Ectodermal cell (in vitro differentiated cells): ENCODE results near the gene CSMD2.

ENCODE experiments used
- H3K27ac ChIP-seq: 2 replicates; pipeline ENCODE4 v1.7.0; 2013; ENCODE audit warnings: mild to moderate bottlenecking, low read depth, low read length; ENCODE audit not compliant: insufficient read depth, poor library complexity, severe bottlenecking
- H3K27me3 ChIP-seq: 2 replicates; pipeline ENCODE4 v1.7.0; 2013; ENCODE audit warnings: mild to moderate bottlenecking, low read length; ENCODE audit not compliant: insufficient read depth, control insufficient read depth, poor library complexity, severe bottlenecking
- H3K36me3 ChIP-seq: one replicate; pipeline ENCODE4 v1.7.0; 2013; ENCODE audit warnings: low read length; ENCODE audit not compliant: control insufficient read depth, insufficient read depth
- H3K4me1 ChIP-seq: one replicate; pipeline ENCODE4 v1.7.0; 2013; ENCODE audit warnings: low read length; ENCODE audit not compliant: control insufficient read depth, insufficient read depth
- H3K4me3 ChIP-seq: 2 replicates; pipeline ENCODE4 v1.7.0; 2013; ENCODE audit warnings: low read depth, low read length, control low read depth; ENCODE audit not compliant: insufficient read depth
- H3K9me3 ChIP-seq: 2 replicates; pipeline ENCODE4 v1.7.0; 2013; ENCODE audit warnings: mild to moderate bottlenecking, low read length, moderate library complexity; ENCODE audit not compliant: control insufficient read depth
- WGBS, 2 experiments: methylation state at CpG; one replicate each; pipeline ENCODE4 v1.1.7; 2013; ENCODE audit warnings: missing lambda C conversion rate in 2 of 2; 5-methylcytosine and 5-hydroxymethylcytosine counted together

The CSMD2 gene

DNA sequence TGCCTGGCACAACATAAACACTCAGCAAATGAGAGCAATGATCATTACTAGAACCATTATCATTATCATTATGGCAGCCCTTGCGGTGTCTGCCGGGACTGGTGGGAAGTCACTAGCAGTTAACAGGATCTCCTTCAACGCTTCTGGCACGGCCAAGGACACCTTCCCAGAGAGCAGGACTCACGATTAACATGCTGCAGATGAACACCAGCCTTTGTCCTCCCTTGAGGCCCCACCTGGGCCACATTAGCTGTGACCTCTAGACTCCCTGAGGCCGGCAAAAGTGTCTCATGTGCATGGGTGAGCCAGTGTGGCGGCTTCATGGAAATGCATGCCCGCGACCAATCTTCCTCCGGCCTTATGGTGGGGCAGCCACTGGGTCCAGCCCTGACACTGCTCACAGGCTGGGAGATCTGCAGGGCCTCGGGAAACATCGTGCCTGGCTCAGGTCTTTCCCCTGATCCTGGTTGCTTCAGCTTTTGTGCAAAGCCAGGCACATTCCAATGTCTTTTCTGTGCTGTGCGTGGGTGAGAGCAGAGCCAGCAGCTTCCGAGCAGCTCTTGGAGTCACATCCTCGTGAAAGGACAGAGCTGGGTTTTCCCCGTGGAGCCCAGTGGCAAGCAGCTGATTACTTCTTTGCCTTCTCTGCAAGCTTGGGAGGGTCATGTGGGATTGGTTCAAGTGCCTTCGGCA lies 193.9 kb downstream of the CSMD2 start:
- Histone ChIP-seq H3K4me1 (peaks cover 22% of the 10 kb centered on the region), H3K27me3 (no peaks in the 10 kb centered on the region), H3K36me3 (no peaks in the 10 kb centered on the region), H3K9me3 (no peaks in the 10 kb centered on the region), H3K4me3 (no peak overlapping the region), H3K27ac (peak overlapping the region; percentile 26)
- WGBS, 2 experiments, result 81 to 84% methylated on average over 17 of the region's 17 CpGs

DNA sequence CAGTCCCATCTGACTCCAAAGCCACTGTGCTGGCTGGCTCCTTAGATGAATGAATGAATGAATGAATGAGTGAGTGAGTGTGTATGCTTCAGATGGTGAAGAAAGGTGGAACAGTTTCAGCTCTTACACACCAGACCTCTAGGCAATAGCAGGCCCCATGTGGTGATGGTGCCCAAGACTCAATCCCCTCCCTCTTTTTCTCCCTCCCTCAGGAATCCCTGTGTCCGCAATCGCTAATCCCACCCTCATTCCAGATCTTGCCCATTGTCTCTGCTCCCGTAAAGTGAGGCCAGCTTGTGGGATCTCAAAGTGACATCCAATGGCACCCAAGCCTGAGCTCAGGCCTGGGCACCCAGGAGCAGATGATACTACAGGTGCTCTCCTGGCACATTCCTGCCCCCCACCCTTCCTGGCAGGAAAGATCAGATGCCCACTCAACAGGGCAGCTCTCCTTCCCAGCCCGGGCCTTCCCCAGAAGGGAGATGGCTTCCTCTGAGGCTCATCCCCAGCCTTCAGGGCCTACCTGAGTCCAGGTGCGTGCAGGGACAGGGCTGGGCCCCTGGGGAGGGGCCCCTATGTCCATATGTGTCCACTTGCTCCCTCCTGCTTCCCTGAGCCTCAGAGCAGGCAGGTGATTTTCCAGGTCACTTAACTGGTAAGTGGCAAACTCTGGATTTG lies 194.7 kb downstream of the CSMD2 start:
- Histone ChIP-seq H3K27ac (no peak overlapping the region), H3K4me3 (no peak overlapping the region), H3K27me3 (no peaks in the 10 kb centered on the region), H3K9me3 (no peaks in the 10 kb centered on the region), H3K4me1 (peaks cover 22% of the 10 kb centered on the region), H3K36me3 (no peaks in the 10 kb centered on the region)
- 61 to 66% methylated on average over 5 of the region's 5 CpGs for WGBS, 2 experiments

DNA sequence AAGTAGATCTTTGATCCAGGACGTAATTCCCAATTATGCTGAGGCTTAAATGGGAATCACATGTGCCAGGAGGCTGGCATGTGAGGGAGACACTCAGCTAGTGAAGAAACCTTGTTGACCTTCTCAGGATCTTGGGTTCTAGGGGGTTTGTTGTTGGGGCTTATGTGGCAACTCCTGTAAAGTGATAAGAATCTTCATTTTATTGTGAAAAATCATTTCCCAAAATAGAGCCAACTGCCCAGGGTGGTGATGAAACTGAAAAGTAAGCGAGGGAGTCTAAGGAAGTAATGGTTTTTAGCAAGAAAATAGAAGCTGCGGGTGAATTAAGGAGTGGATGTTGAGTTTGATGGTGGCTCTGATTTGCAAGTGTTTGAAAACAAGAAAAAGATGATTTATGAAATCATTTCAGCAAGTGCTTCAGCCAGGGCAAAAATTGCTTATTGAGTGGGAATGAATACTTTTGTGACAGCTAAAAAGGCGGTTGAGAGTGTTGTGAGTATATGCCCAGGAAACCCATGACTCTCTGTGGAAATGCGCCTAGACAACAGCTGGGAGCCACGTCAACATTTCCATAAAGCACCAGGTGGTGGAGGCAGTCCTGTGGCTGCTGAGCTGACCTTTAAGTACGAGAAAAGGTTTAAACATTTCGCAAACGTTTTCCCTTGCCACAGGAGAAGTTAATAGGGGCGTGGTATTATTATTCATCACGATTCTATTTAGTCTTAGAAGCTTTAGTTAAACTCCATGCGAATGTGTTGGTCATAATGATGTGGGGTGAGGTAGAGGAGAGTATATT lies 198.5 kb downstream of the CSMD2 start:
- H3K27me3 ChIP-seq, result no peaks in the 10 kb centered on the region
- 85% methylated on average over 12 of the region's 12 CpGs for WGBS, 2 experiments

DNA sequence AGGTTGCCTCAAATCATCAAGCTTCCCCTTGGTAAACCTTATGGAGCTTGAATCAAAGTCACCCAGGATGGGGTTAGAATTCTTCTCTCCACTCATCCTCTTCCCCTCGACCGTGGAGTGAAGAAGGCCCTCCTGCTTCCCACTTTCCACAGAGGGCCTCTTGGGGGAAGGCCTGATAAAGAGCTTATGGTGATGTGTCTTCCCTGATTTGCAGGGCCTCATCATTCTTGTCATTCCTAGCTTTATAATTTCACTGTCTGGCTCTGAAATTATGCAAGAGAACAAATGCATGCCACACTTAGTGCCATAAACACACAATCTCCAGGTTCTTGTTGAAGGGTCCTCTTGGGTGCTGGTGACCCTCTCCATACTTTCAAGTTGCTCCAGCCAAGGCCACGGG lies 199.9 kb downstream of the CSMD2 start:
- no peaks in the 10 kb centered on the region for H3K9me3 ChIP-seq
- 91 to 100% methylated on average over 3 of the region's 3 CpGs for WGBS, 2 experiments
- no peak overlapping the region for H3K4me3 ChIP-seq

More for the DNA sequence above, 198.5 kb downstream of the CSMD2 start:
- H3K4me1 ChIP-seq, result peaks cover 15% of the 10 kb centered on the region
- no peaks in the 10 kb centered on the region for H3K9me3 ChIP-seq
- H3K36me3 ChIP-seq, result no peaks in the 10 kb centered on the region
- no peak overlapping the region for H3K27ac ChIP-seq
- H3K4me3 ChIP-seq, result no peak overlapping the region

DNA sequence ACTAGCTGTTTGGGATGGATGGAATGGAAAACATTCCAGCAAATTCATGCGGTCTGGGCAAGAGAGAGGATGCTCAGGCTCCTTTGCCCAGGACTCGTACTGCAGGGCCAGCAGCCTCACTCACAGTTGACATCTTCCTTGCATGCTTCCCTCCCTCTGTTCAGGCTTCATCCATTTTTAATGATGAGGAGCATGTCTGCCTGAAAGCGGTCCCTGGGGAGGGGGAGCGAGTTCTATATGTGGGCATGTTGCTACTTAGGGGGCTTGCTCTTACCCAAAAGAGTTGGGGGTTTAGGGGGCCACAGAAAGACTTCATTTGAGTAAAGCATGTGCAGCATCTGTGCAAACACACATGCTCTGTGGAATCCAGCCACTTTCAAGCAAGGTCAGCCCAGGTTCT lies 203.0 kb downstream of the CSMD2 start:
- 89 to 93% methylated on average over 4 of the region's 4 CpGs for WGBS, 2 experiments
- Histone ChIP-seq H3K4me1 (no peaks in the 10 kb centered on the region), H3K27ac (no peak overlapping the region), H3K27me3 (no peaks in the 10 kb centered on the region), H3K9me3 (no peaks in the 10 kb centered on the region), H3K4me3 (no peak overlapping the region), H3K36me3 (no peaks in the 10 kb centered on the region)

More for the DNA sequence above, 199.9 kb downstream of the CSMD2 start:
- no peaks in the 10 kb centered on the region for H3K36me3 ChIP-seq
- no peaks in the 10 kb centered on the region for H3K27me3 ChIP-seq
- peaks cover under 1% of the 10 kb centered on the region for H3K4me1 ChIP-seq
- H3K27ac ChIP-seq, result no peak overlapping the region

DNA sequence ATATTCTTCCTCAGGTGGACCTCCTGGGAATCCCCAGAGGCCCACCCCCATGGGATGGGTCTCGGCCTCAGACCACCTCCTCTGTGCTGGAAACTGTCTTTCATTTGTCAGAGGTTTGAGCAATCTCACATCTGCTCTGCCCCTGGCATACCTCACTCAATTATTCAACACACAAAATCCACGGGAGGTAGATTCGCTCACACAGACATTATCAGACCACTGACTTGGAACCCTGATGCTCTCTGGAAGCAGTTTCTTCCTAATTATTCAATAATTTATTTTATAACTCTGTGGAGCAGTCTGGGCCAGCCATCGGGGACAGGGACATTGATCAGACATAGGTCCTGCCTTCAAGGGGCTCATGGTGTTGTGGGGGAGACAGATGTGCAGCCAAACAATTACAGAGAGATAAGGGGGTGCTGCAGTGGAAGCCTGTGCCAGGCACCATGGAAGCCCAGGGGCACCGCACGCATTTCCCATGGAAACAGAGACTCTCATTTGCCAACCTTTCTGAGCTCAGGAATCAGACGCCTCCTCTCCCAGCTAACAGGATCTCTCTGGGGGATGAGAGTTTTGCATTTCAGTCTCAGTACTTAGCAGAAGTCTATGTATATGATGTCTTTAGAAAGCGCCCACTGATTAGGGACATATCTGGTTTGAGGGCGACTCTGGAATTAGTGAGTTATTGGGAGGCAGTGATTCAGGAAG lies 204.7 kb downstream of the CSMD2 start:
- no peak overlapping the region for H3K27ac ChIP-seq
- 96 to 97% methylated on average over 9 of the region's 9 CpGs for WGBS, 2 experiments
- no peak overlapping the region for H3K4me3 ChIP-seq
- no peaks in the 10 kb centered on the region for H3K27me3 ChIP-seq
- H3K4me1 ChIP-seq, result no peaks in the 10 kb centered on the region
- no peaks in the 10 kb centered on the region for H3K36me3 ChIP-seq
- no peaks in the 10 kb centered on the region for H3K9me3 ChIP-seq

DNA sequence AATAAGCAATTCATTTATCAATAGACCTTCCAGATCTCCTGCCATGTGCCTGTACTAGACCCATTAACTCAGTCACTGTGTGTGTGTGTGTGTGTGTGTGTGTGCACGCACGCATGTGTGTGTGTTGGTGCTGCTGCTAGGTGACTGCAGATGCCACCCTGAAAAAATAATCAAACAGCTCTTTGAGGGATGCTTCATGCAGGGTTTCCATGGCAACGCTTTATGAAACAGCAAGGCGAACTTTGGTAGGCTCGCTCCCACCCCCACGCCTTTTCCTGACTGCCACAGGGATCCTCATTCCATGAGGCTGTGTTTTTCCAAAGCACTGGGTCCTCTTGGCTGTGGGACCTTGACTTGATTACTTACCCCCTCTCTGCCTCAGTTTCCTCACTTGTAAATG lies 207.2 kb downstream of the CSMD2 start:
- H3K9me3 ChIP-seq, result no peaks in the 10 kb centered on the region
- H3K27ac ChIP-seq, result no peak overlapping the region
- H3K27me3 ChIP-seq, result no peaks in the 10 kb centered on the region
- no peak overlapping the region for H3K4me3 ChIP-seq
- no peaks in the 10 kb centered on the region for H3K4me1 ChIP-seq
- no peaks in the 10 kb centered on the region for H3K36me3 ChIP-seq
- 95 to 98% methylated on average over 6 of the region's 6 CpGs for WGBS, 2 experiments

DNA sequence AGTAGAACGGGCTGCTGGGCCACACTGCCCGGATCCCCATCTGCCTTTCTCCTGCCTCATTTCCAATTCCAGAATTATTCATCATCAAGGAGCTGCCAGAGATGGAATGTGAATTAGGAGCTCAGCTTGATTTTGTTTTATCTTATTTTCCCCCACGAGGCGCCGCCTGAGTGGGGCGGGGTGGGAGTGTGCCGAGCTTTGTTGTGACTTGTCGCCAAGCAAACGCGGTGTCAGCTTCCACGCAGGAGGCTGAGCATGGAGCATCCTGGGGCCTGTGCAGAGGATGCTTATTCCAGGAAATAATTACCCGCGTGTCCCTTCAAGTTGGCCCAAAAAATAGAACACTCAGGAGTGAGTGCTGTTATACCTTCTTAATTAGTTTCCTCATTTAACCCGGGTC lies 209.9 kb downstream of the CSMD2 start:
- 91 to 94% methylated on average over 14 of the region's 14 CpGs for WGBS, 2 experiments
- H3K36me3 ChIP-seq, result no peaks in the 10 kb centered on the region
- no peak overlapping the region for H3K27ac ChIP-seq
- H3K27me3 ChIP-seq, result no peaks in the 10 kb centered on the region
- H3K4me1 ChIP-seq, result no peaks in the 10 kb centered on the region
- no peaks in the 10 kb centered on the region for H3K9me3 ChIP-seq
- no peak overlapping the region for H3K4me3 ChIP-seq

DNA sequence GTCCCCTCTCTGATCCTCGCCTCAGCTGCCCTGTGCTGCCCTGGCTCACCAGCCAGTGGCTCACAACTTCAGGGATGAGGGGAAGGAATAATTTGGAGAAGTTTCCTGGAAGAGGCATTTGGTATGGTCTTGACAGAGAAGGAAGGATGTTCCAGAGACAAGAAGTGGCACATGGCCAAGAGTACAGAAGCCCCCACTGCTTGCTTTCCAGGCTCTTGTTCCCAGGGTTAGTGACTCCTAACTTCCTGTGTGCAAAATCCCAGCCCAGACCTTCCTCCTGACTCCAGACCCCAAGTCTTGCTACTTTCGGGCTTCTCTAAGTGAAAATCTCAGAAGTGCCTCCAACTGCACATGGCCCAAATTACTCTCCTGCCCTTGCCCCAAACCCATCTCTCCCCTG lies 215.5 kb downstream of the CSMD2 start:
- WGBS, 2 experiments, result 91 to 96% methylated on average over 2 of the region's 2 CpGs
- Histone ChIP-seq H3K4me1 (no peaks in the 10 kb centered on the region), H3K27me3 (no peaks in the 10 kb centered on the region), H3K27ac (no peak overlapping the region), H3K4me3 (no peak overlapping the region), H3K9me3 (no peaks in the 10 kb centered on the region), H3K36me3 (no peaks in the 10 kb centered on the region)

DNA sequence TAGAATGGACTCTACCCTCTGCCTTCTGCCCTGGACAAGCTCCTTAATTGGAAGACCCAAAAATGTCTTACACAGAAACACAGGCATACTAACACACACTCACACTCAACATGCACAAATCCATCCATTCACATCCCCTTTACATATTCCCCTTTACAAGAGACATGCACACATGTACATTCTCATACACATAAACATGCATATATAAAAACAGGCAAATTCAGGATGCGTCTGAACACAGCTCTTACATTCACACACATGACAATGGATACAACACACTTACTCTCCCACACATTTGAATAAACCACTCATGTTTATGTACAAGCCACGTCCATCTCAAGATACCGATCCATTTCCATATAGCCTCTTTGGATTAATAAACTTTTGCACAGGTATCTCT lies 216.7 kb downstream of the CSMD2 start:
- H3K27me3 ChIP-seq, result no peaks in the 10 kb centered on the region
- no peak overlapping the region for H3K27ac ChIP-seq
- no peaks in the 10 kb centered on the region for H3K9me3 ChIP-seq
- H3K4me3 ChIP-seq, result no peak overlapping the region
- H3K4me1 ChIP-seq, result no peaks in the 10 kb centered on the region
- no peaks in the 10 kb centered on the region for H3K36me3 ChIP-seq
- WGBS, 2 experiments, result 94 to 96% methylated on average over 3 of the region's 3 CpGs
